ENCODE data around the gene ZFAND6. TPM values are rescaled to one million over a fixed set of nuclear protein-coding genes. Genes with fewer than 3 reads are reported as not detected.

The ZFAND6 gene
- total RNA-seq, 1 donor from 2014 or later, result 76.7 TPM

DNA sequence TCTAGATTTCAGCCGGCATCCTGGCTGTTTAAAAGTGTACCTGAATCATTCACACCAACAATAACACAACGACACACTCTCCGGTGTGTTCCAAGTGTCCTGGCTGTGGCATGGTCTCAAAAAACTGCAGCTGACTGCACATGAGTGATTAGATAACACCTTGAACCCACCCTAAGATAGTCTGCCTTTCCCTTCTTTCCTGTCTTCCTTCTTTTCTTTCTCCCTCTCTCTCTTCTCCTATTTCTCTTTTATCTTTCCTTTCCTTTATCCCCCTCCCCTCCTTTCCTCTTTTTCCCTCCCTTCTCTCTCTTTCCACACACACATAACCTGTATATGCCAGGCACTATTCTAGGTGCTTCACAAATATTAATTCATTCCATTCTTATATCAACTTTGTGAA is 92.1 kb downstream of the ZFAND6 start:
- intact Hi-C loops (cut with DNase I), result no loop called here
- H3K36me3 ChIP-seq, result no peaks in the 10 kb centered on the region
- no peak for TF ChIP-seq CTCF (IDR thresholded peaks at IDR 0.05)
- DNase-seq (no peak), ATAC-seq (no peak)
- peaks cover 36% of the 10 kb centered on the region for H3K4me1 ChIP-seq
- no peaks in the 10 kb centered on the region for H3K9me3 ChIP-seq
- H3K27ac ChIP-seq, result no peak overlapping the region
- H3K4me3 ChIP-seq, result no peak overlapping the region
- no peaks in the 10 kb centered on the region for H3K27me3 ChIP-seq (ENCODE audit: low read depth)

DNA sequence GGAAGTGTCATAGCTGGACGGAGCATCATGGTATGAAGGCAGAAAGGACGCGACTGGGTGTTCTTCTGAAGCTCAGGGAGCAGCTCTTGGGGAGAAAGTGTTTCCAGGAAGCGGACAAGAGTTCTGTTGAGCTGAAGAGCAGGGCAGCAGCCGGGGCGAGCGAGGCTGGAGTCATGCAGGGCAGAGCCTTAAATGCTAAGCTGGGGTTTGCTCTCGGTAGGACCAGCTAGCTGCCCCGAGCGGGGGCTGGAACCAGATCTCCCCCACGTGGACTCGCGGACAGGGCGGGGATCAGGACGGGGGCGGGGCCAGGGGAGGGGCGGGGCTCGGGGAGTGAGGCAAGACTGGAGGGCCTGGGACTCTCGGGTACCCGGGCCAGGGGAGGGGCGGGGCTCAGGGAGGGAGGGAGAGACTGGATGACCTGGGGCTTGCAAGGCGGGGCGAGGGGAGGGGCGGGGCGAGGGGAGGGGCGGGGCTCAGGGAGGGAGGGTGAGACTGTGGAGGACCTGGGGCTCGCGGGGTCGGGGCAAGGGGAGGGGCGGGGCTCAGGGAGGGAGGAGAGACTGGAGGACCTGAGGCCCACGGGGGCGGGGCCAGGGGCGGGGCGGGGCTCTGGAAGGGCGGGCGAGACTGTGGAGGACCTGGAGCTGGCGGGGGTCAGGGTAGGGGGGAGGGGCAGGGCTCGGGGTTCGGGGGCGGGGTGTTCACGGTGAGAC is 92.9 kb downstream of the ZFAND6 start:
- no peak for TF ChIP-seq CTCF (IDR thresholded peaks at IDR 0.05)
- Histone ChIP-seq H3K36me3 (no peaks in the 10 kb centered on the region), H3K9me3 (no peaks in the 10 kb centered on the region), H3K27me3 (ENCODE audit: low read depth) (no peaks in the 10 kb centered on the region), H3K4me3 (peak overlapping the region; percentile 74), H3K4me1 (peaks cover 41% of the 10 kb centered on the region), H3K27ac (peak overlapping the region; percentile 77)
- ATAC-seq, result peak; percentile 92 to 94
- DNase-seq, result peak; percentile 98
- intact Hi-C loops (cut with DNase I), result no loop called here

- H3K27ac ChIP-seq, result peak within 1 kb of the TSS; percentile 77
- no peaks in the 10 kb centered on the region for H3K27me3 ChIP-seq (ENCODE audit: low read depth)
- H3K9me3 ChIP-seq, result no peaks in the 10 kb centered on the region
- H3K4me3 ChIP-seq, result peak within 1 kb of the TSS; percentile 74
- peaks cover 41% of the 10 kb centered on the region for H3K4me1 ChIP-seq
- ATAC-seq, result peak; percentile 83
- no peaks in the 10 kb centered on the region for H3K36me3 ChIP-seq
- DNase-seq, result no peak
- intact Hi-C loops (cut with DNase I), result no loop called here
- no peak for TF ChIP-seq CTCF (IDR thresholded peaks at IDR 0.05)
These were observed 93.7 kb downstream of the ZFAND6 start, which contains the start of gene FAH for GRCh38 chr15:80152896-80153876. TSS of gene FAH (plus strand) at chr15:80152999. CDS start at chr15:80153055, 56 bp downstream.

DNA sequence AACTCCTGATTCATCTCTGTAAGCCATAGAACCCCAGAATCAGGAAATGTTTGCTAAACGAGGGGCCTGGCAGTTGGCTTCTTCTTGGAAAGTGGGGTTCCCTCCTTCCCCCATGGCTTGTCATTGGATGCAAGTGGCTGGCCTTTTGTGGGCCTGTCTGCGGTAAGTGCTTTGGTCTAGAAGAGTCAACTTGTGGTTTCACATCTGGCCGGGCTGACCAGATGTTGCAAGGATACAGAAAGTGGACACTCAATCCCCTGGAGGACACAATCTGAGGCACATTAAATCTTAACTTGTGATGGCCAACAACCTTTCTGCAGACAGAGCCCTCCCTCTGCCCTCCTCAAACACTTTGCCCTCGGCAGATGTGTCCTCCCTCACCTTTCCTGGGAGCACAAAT is 94.4 kb downstream of the ZFAND6 start:
- intact Hi-C loops (cut with DNase I), result no loop called here
- H3K4me1 ChIP-seq, result peaks cover 41% of the 10 kb centered on the region
- TF ChIP-seq CTCF (IDR thresholded peaks at IDR 0.05), result no peak
- no peaks in the 10 kb centered on the region for H3K36me3 ChIP-seq
- no peak for ATAC-seq
- no peak for DNase-seq
- H3K27me3 ChIP-seq (ENCODE audit: low read depth), result no peaks in the 10 kb centered on the region
- H3K27ac ChIP-seq, result peak overlapping the region; percentile 77
- H3K4me3 ChIP-seq, result peak overlapping the region; percentile 74
- no peaks in the 10 kb centered on the region for H3K9me3 ChIP-seq

GRCh38 chr15:80154336-80154735 is 94.9 kb downstream of the ZFAND6 start:
- H3K27me3 ChIP-seq (ENCODE audit: low read depth), result no peaks in the 10 kb centered on the region
- no peak for ATAC-seq
- no peaks in the 10 kb centered on the region for H3K9me3 ChIP-seq
- H3K36me3 ChIP-seq, result peaks cover 3% of the 10 kb centered on the region
- no peak overlapping the region for H3K4me3 ChIP-seq
- TF ChIP-seq CTCF (IDR thresholded peaks at IDR 0.05), result no peak
- H3K27ac ChIP-seq, result no peak overlapping the region
- intact Hi-C loops (cut with DNase I), result no loop called here
- H3K4me1 ChIP-seq, result peaks cover 41% of the 10 kb centered on the region
- no peak for DNase-seq

Measured in lower lobe of right lung (tissue), 2 donors.